ENCODE measurements around the gene MYO10. TPM values are rescaled to one million over a fixed set of nuclear protein-coding genes. Genes with fewer than 3 reads are reported as not detected.

Gene MYO10
- total RNA-seq, 2 experiments from 2014 or later = 0.23 TPM; not detected in 1

DNA sequence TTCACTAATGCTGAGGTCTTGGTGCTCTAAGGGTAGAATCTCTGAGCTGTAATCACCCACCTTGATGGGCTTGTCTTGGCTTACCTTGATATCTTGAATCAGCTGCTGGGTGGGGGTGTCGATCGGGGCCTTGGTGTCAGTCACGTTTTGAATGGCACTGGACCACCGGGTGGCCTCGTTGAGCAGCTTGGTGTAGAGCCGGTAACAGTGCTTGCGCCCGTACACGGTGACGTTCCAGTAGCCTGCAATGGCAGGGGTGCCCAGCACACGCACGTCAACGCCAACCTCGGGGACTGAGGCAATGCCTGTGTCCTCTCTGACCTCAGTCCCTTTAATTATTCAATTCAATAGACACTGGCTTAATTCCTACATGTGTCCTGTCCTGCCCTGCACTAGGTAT is 256.2 kb downstream of the MYO10 start:
- Mint-ChIP-seq H3K4me1 (no peaks in the 10 kb centered on the region), H3K27me3 (no peaks in the 10 kb centered on the region), H3K36me3 (ENCODE audit: low read depth) (no peaks in the 10 kb centered on the region), H3K4me3 (no peak overlapping the region), H3K27ac (no peak overlapping the region), H3K9me3 (no peaks in the 10 kb centered on the region)
- POLR2A ChIA-PET = no interaction called here
- DNase-seq = no peak
- CTCF ChIA-PET = no interaction called here

DNA sequence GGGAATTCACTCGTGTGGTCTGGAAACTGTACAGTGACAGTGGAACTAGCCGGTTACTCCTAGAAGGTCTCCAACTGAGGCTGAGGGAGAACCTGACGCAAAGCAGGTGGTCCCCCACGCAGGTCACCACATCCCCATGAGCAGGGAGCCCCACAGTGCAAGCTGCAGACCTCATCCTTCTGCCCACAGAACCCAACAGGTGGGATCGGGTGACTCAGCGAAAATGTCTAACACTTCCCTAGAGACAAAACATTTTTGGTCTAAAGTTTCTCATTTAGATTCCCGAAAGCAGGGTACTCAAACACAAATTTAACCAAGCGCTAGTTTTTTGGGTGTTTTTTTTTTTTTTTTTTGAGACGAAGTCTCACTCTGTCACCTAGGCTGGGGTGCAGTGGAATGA is 256.9 kb downstream of the MYO10 start:
- no peaks in the 10 kb centered on the region for H3K36me3 Mint-ChIP-seq (ENCODE audit: low read depth)
- no peaks in the 10 kb centered on the region for H3K4me1 Mint-ChIP-seq
- H3K27ac Mint-ChIP-seq = no peak overlapping the region
- H3K27me3 Mint-ChIP-seq = no peaks in the 10 kb centered on the region
- POLR2A ChIA-PET = no interaction called here
- no peak overlapping the region for H3K4me3 Mint-ChIP-seq
- CTCF ChIA-PET = no interaction called here
- DNase-seq = no peak
- no peaks in the 10 kb centered on the region for H3K9me3 Mint-ChIP-seq

DNA sequence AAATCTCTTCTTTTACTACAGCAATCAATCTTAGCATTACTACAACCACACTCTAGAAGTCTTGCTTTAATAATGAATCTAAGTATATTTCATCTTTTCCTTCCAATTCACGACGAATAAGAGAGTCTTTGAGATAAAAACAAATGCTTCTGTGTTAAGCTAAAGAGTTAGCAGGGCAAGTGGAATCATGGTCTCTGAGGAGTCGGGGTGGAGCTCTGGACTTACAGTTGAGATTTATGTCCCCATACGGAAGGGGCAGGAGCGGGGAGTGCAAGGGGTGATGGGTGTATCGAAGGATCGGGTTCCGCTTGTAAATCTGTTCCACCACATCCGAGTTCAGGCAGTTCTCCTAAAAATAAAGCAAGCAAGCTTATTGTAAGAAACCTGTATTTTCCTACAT is 260.3 kb downstream of the MYO10 start:
- POLR2A ChIA-PET = no interaction called here
- Mint-ChIP-seq H3K27me3 (no peaks in the 10 kb centered on the region), H3K27ac (no peak overlapping the region), H3K9me3 (no peaks in the 10 kb centered on the region), H3K4me1 (peaks cover 4% of the 10 kb centered on the region), H3K4me3 (no peak overlapping the region), H3K36me3 (ENCODE audit: low read depth) (no peaks in the 10 kb centered on the region)
- no peak for DNase-seq
- CTCF ChIA-PET = no interaction called here

DNA sequence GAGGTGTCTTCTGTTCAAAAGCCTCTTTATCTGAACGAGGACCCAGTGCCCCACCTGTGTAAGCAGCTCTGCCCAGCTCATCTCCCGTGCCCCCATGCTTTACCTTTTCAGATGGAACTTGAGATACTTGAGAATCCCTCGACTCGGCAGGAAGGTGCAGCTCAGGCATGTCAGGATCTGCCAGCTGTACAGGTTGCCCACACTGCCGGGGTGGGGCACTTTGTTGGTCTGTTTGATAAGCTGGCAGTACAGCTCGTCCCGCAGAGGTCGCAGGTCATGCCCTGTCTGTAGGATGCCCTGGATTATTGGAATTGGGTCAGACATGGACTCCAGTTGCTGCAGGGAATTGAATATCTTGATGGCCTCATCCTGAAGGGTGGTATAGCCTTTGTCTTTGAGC is 261.3 kb downstream of the MYO10 start:
- H3K9me3 Mint-ChIP-seq = no peaks in the 10 kb centered on the region
- peaks cover 4% of the 10 kb centered on the region for H3K4me1 Mint-ChIP-seq
- no peaks in the 10 kb centered on the region for H3K27me3 Mint-ChIP-seq
- H3K36me3 Mint-ChIP-seq (ENCODE audit: low read depth) = no peaks in the 10 kb centered on the region
- ChIA-PET POLR2A (no interaction called here), CTCF (no interaction called here)
- H3K27ac Mint-ChIP-seq = no peak overlapping the region
- no peak for DNase-seq
- no peak overlapping the region for H3K4me3 Mint-ChIP-seq

- Mint-ChIP-seq H3K4me3 (no peak overlapping the region), H3K4me1 (peaks cover 4% of the 10 kb centered on the region), H3K27ac (no peak overlapping the region), H3K36me3 (ENCODE audit: low read depth) (no peaks in the 10 kb centered on the region), H3K27me3 (no peaks in the 10 kb centered on the region), H3K9me3 (no peaks in the 10 kb centered on the region)
- no peak for DNase-seq
- ChIA-PET CTCF (no interaction called here), POLR2A (interaction anchor here (0.8 kb wide), 1 partner anchor 57 kb away, joined by 3 read pairs; the partner anchor contains the start of gene RETREG1)
Observed at GRCh38 chr5:16673241-16674201, 262.6 kb downstream of the MYO10 start.

- no peak for DNase-seq
- CTCF ChIA-PET = no interaction called here
- peaks cover 4% of the 10 kb centered on the region for H3K4me1 Mint-ChIP-seq
Observed at GRCh38 chr5:16671208-16671607, 264.9 kb downstream of the MYO10 start.

GRCh38 chr5:16669776-16670175 is 266.3 kb downstream of the MYO10 start:
- no peaks in the 10 kb centered on the region for H3K36me3 Mint-ChIP-seq (ENCODE audit: low read depth)
- CTCF ChIA-PET = no interaction called here

More at GRCh38 chr5:16671208-16671607, 264.9 kb downstream of the MYO10 start:
- no peaks in the 10 kb centered on the region for H3K9me3 Mint-ChIP-seq
- H3K27ac Mint-ChIP-seq = no peak overlapping the region
- no peaks in the 10 kb centered on the region for H3K36me3 Mint-ChIP-seq (ENCODE audit: low read depth)
- POLR2A ChIA-PET = no interaction called here
- no peaks in the 10 kb centered on the region for H3K27me3 Mint-ChIP-seq
- H3K4me3 Mint-ChIP-seq = no peak overlapping the region

DNA sequence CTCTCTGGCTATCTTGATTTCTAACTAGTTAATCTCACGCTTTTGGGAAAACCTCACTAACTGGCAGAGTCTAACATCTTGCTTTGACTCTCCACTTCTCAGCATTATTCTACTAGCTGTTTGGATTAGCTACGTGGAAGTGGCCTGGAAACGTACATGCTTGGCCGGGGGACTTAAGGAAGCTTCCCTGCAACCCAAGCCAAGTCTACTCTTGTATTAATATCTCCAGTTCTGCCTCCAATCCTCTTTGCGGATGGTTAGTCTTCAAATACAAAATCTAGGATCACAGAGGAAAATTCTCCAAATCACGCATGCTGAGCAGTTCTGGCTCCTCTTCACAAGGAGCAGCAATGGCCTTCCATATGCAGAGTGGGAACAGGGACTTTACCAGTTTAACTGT is 267.5 kb downstream of the MYO10 start:
- H3K27ac Mint-ChIP-seq = no peak overlapping the region
- DNase-seq = no peak
- peaks cover 3% of the 10 kb centered on the region for H3K4me1 Mint-ChIP-seq
- no peaks in the 10 kb centered on the region for H3K36me3 Mint-ChIP-seq (ENCODE audit: low read depth)
- no peak overlapping the region for H3K4me3 Mint-ChIP-seq
- H3K27me3 Mint-ChIP-seq = no peaks in the 10 kb centered on the region
- POLR2A ChIA-PET = no interaction called here
- CTCF ChIA-PET = no interaction called here
- H3K9me3 Mint-ChIP-seq = no peaks in the 10 kb centered on the region

More at GRCh38 chr5:16669776-16670175, 266.3 kb downstream of the MYO10 start:
- H3K9me3 Mint-ChIP-seq = no peaks in the 10 kb centered on the region
- H3K4me1 Mint-ChIP-seq = peaks cover 4% of the 10 kb centered on the region
- H3K27me3 Mint-ChIP-seq = no peaks in the 10 kb centered on the region
- H3K4me3 Mint-ChIP-seq = no peak overlapping the region
- POLR2A ChIA-PET = no interaction called here
- no peak overlapping the region for H3K27ac Mint-ChIP-seq
- DNase-seq = no peak

DNA sequence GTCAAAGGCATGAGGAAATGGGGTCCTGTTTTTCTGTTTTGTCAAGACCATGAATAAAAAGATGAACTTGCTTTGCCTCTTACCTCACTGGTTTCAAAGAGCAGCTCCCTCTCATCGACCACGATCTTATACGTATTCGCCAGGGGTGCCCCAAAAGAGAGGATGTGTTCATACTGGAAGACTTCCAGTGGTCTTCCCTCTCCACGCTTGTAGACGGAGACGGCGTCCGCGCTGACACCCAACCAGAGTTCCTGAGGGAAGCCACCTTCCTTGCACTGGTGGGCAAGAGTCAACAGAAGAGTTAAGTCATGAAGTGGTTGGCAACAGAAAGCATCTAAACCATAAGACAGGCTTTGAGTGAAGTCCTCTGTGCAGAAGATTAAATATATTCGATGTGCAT is 267.9 kb downstream of the MYO10 start:
- H3K36me3 Mint-ChIP-seq (ENCODE audit: low read depth) = no peaks in the 10 kb centered on the region
- no peaks in the 10 kb centered on the region for H3K4me1 Mint-ChIP-seq
- no peak overlapping the region for H3K4me3 Mint-ChIP-seq
- H3K27me3 Mint-ChIP-seq = no peaks in the 10 kb centered on the region
- no peak overlapping the region for H3K27ac Mint-ChIP-seq
- DNase-seq = no peak
- ChIA-PET POLR2A (no interaction called here), CTCF (no interaction called here)
- H3K9me3 Mint-ChIP-seq = no peaks in the 10 kb centered on the region

GRCh38 chr5:16666883-16667398 is 269.1 kb downstream of the MYO10 start:
- no peak overlapping the region for H3K27ac Mint-ChIP-seq
- no peaks in the 10 kb centered on the region for H3K36me3 Mint-ChIP-seq (ENCODE audit: low read depth)
- H3K4me3 Mint-ChIP-seq = no peak overlapping the region
- ChIA-PET POLR2A (no interaction called here), CTCF (interaction anchor here (1.3 kb wide), 1 partner anchor 81 kb away, joined by 3 read pairs; no protein-coding TSS in a partner anchor)
- no peaks in the 10 kb centered on the region for H3K27me3 Mint-ChIP-seq
- no peaks in the 10 kb centered on the region for H3K9me3 Mint-ChIP-seq
- no peak for DNase-seq
- no peaks in the 10 kb centered on the region for H3K4me1 Mint-ChIP-seq

- DNase-seq = no peak
- H3K27ac Mint-ChIP-seq = no peak overlapping the region
- H3K9me3 Mint-ChIP-seq = no peaks in the 10 kb centered on the region
- ChIA-PET CTCF (interaction anchor here (1.3 kb wide), 1 partner anchor 80 kb away, joined by 3 read pairs; no protein-coding TSS in a partner anchor), POLR2A (no interaction called here)
- H3K36me3 Mint-ChIP-seq (ENCODE audit: low read depth) = no peaks in the 10 kb centered on the region
- H3K27me3 Mint-ChIP-seq = no peaks in the 10 kb centered on the region
- H3K4me1 Mint-ChIP-seq = no peaks in the 10 kb centered on the region
- no peak overlapping the region for H3K4me3 Mint-ChIP-seq
Observed at GRCh38 chr5:16666130-16666882, 269.8 kb downstream of the MYO10 start.

- H3K9me3 Mint-ChIP-seq = no peaks in the 10 kb centered on the region
- no peak overlapping the region for H3K27ac Mint-ChIP-seq
- H3K36me3 Mint-ChIP-seq (ENCODE audit: low read depth) = no peaks in the 10 kb centered on the region
- ChIA-PET CTCF (interaction anchor here (1.3 kb wide), 1 partner anchor 80 kb away, joined by 3 read pairs; no protein-coding TSS in a partner anchor), POLR2A (no interaction called here)
- H3K27me3 Mint-ChIP-seq = no peaks in the 10 kb centered on the region
- H3K4me1 Mint-ChIP-seq = no peaks in the 10 kb centered on the region
- no peak overlapping the region for H3K4me3 Mint-ChIP-seq
- no peak for DNase-seq
Observed at GRCh38 chr5:16665601-16666000, 270.5 kb downstream of the MYO10 start.

- H3K27me3 Mint-ChIP-seq = no peaks in the 10 kb centered on the region
- no peak for DNase-seq
- no peaks in the 10 kb centered on the region for H3K36me3 Mint-ChIP-seq (ENCODE audit: low read depth)
- no peak overlapping the region for H3K27ac Mint-ChIP-seq
- H3K4me1 Mint-ChIP-seq = no peaks in the 10 kb centered on the region
- ChIA-PET CTCF (no interaction called here), POLR2A (no interaction called here)
- no peak overlapping the region for H3K4me3 Mint-ChIP-seq
- H3K9me3 Mint-ChIP-seq = no peaks in the 10 kb centered on the region
Observed at GRCh38 chr5:16664368-16664767, 271.7 kb downstream of the MYO10 start.
